GM21576 (cell line): ENCODE results near the gene ACP6.

Source experiments
- ATAC-seq: cut with Tn5 transposase; IDR thresholded peaks from one replicate; pipeline ENCODE4 v1.9.1; 2021; ENCODE audit warnings: mild to moderate bottlenecking, moderate library complexity; ENCODE audit not compliant: unreplicated experiment

The ACP6 gene

DNA sequence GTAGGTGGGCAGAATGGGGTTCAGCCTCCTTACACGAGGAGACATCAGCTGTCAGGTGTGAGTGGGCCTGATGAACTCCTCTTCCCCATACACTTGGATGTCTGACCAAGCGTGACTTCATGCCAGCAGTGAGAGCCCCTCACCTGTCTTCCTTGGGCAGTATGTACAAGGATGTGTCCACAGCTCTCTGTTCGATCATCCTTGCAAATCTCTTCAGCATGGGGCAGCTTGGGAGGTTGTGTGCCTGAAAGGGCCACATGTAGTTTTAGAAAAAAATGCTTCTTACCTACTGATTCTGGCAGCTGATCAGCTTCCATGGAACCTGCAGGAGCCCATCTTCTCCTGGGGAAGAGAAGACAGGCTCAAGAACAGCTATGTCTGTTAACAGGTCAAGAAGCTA, 18.0 kb downstream of the ACP6 start:
- ATAC-seq, result no peak

- no peak for ATAC-seq
Measured at GRCh38 chr1:147651466-147651865, 18.9 kb downstream of the ACP6 start.

GRCh38 chr1:147648933-147649332, 21.4 kb downstream of the ACP6 start:
- no peak for ATAC-seq

DNA sequence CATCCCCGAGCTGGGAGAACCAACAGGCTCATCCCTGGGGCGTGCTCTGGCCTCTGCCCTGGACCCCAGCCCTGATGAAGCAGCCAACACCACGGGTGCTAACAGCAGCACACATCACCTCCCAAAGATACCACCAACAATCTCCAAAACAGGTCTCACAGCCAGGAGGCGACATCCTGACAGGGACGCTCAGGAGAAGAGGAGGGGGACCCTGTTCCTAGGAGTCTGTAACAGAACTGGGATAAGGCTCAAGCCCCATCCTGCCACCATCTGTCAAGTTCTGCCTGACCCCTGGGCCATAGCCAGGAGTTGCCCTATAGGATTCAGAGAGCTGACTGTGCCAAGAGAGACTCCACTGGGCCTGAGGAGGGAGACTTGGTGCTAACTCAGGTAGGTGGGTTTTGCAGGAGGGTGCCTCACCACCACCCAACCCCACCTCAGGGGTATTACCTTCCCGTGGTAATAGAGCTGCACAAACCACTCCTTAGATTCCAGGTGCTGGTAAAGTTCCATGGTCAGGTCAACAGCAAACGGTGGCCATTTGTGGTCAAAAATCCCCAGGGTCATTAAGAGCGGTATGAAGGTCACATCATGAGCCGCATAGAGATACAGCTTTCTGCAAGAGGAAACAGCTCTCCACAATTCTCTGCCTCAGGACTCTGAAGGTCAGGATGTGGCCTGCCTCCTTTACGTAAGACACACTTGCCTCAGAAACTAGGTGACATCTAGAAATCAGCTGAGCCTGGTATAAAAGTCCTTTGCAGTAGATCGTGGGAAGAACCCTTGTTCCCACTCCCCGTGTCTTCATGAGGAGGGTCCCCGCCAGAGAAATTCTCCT, 22.3 kb downstream of the ACP6 start:
- no peak for ATAC-seq

- ATAC-seq, result no peak
Measured at GRCh38 chr1:147643974-147644373, 26.4 kb downstream of the ACP6 start.

DNA sequence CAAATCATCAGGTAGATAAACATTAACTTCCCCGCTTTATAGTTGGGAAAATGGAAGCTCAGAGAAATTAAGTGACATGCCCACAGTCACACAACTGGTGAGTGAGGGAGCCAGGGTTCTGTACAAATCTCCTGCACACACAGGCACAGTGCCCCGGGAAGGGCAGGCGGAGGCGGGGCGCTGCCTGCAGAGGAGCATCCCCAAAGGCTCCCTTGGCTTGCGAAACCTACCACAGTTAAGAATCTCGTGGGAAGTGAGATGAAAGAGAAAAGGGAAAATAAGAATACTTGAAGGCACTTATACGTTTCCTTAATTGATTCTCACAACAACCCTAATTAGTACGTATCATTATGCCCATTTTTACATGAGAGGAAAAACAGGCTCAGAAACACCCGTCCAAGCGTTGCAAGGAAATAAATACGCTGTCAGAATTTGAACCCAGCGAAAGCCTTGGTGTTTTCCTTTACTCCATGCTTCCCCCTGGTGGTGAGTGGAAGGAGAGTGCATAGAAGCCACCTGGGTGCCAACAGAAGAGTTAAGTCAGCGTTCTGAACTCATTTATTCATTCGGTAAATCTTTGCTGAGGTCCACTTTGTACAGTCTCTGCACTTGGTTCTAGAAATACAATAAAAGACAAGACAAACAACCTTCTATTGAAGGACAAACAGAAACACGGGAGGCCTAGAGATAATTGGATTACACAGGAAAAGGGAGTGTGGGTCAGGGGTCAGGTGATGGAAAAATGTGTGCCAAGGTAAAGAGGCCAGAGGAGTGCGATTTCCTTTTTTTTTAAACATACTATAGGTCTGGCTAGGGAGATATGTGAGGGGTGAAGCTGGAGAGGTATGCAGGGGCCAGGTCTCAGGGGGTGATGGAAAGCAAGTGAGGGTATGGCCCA, 28.4 kb downstream of the ACP6 start:
- no peak for ATAC-seq

GRCh38 chr1:147641291-147641690, 29.0 kb downstream of the ACP6 start:
- no peak for ATAC-seq

DNA sequence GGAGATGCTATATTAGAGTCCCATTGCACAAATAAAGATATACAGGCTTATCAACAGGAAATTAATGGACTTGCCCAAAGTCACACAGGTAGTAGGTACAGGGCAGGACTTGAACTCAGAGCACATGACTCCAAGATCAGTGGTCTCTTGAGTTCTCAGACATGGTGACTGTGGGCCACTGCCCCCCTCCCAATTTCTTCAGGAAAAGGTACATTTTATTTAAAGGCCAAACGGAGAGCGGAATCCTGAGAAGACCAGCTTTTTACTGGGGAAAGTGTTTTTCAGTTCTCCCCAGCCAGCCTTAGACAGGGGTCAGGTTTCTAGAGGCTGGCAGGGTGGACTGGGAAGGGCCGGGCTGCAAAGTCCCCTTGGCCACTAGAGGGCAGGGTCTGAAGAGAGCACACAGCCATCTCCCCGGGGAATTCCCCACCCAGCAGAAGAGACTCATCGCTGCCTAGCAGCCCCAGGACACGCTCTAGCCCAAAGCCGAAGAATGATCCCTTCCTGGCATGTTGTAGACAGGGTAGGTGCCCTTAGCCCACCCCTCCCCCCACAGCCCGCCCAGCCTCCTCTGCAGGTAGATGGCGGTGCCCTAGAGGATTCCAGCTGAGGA, 29.7 kb downstream of the ACP6 start:
- peak; percentile 93 for ATAC-seq

GRCh38 chr1:147636314-147636713, 34.0 kb downstream of the ACP6 start:
- ATAC-seq, result no peak

DNA sequence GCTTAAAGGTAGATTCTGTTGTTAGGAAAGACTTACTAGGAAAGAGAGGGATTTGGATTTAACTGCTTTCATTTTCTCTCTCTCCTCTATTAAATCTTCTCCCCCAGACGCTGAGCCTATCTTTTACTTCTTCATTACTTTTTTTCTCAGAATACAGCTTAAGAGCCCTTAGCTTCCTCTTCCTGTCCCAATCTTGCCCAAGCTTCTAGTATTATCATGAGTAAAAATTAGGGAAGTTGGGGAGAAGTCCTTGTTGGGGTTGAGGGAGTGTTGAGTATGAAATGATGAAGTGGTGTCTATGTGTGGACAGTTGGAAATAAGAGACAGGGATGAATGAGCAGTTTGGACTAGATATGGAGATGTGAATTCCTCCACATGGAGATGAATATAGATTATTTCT, 35.0 kb downstream of the ACP6 start:
- no peak for ATAC-seq

GRCh38 chr1:147634645-147635044, 35.7 kb downstream of the ACP6 start:
- no peak for ATAC-seq

- no peak for ATAC-seq
Measured at GRCh38 chr1:147633759-147634158, 36.6 kb downstream of the ACP6 start.

DNA sequence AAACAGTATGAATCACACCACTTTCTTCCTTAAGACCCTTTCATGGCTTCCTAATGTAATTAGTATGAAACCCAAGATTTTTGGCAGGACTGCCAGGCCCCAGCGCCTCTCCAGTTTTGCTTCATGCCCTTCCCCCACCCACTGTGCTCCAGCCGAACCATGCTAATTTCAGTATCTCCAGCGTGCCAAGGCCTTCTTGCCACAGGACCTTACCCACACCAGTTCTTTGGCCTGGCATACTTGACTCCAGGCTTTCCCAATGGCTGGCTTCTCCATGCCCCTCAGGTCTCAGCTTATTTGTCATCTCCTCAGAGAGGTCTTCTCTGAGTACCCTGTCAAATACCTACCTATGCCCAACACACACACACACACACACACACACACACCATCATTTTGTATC, 38.5 kb downstream of the ACP6 start:
- ATAC-seq, result no peak

DNA sequence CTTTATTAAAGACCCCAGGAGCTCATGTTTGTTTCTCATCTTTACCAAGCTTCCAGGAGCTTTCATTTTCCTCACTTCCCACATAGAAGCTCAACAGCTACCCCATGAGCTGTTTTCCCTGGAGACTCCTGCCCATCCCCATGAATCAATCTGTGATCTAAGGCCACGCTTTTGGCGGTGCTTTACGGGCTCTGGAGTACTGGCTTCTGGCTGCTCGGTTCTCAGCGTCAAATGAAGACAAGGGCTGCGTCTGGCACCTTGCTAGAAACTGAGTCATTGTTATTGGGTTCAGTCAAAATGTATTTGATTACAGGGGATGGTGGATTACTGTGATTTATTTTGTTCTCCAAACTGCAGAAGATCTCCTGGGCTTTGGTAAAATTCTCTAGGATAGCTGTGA, 39.9 kb downstream of the ACP6 start:
- ATAC-seq, result no peak

- no peak for ATAC-seq
Measured at GRCh38 chr1:147630022-147630421, 40.3 kb downstream of the ACP6 start.

DNA sequence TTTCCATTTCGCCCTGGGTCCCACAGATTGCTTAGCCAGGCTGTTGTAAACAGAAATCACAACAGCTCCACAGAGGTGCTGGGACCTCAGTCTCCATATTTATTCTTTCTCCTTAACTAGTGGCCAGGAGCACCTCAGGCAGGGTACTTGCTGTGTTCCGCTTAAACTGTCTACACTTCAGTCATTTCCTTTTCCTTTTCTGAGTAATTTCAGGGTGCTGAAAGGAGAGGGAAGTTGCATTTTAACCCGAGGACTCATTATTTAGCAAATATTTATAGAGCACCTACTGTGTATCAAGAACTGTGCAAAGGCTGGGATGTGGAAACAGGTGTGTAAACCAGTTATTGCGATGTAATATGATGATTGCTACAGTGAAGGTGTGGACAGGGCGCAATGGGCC, 41.9 kb downstream of the ACP6 start:
- ATAC-seq, result no peak

- ATAC-seq, result no peak
Measured at GRCh38 chr1:147627435-147628110, 42.8 kb downstream of the ACP6 start.

DNA sequence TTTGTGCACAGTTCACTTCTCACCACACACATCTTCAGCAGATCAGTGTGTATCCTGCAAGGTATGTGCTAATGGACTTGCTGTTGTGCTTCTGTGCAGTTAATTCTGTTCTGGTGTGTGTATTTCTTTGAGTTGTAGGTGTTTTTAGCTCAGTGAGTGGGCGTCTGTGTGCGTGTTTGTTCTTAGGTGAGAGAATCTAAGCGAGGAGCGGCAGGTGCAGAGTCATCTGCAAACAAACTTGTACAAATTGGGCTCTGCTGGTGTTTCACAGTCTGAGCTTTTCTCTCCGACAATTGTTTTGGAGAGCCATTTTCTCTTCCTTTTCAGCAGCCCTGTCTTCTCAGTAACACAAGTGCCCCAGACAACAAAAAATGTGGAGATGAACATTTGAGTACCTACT, 43.6 kb downstream of the ACP6 start:
- no peak for ATAC-seq

DNA sequence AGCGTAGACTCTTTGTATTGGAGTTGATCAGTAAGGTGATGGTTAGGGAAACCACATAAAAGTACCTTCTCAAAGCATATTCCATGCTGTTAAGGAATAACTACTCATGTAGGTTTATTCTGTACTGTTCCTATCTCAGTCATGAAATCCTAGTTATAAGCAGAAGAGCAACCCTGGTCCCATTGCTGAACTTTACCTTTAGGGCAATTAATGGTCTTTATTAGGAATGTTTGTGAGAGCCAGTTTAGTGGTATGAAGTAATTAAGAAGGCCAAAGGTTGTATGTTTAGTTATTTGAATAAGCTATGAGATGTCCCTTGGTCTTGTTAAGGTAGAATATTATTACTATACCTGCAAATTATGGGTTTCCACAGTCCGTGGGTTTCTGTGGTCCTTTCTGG, 44.0 kb downstream of the ACP6 start:
- no peak for ATAC-seq

DNA sequence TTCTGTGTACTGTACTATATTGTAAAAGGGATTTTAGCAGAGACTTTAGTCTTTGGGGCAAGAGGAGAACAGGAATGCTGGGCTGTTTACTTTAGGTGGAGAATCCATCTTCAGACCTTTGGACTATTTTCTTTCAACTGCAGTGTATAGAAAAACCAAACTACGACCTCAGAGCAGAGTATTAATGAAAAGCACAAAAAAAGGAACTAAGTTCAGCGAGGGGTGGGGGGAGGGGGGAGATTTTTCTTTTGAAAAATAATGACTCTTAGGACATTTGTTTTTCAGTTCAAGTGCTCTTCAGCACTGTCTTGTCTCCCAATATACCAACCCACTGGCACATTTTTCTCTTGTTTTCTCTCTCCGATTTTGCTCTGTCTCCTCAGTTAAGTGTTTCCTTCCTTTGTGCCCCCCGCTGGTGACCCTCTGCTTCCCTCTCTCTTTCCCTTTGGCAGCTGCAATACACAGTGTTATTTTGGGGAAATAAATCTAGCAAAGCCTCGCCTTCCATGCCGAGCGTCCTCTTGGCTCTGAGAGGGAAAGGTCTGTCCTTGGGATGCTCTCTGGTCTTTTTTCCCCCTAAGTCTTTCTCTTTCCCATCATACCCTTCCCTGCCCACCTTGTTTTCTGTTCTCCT, 44.8 kb downstream of the ACP6 start:
- no peak for ATAC-seq

DNA sequence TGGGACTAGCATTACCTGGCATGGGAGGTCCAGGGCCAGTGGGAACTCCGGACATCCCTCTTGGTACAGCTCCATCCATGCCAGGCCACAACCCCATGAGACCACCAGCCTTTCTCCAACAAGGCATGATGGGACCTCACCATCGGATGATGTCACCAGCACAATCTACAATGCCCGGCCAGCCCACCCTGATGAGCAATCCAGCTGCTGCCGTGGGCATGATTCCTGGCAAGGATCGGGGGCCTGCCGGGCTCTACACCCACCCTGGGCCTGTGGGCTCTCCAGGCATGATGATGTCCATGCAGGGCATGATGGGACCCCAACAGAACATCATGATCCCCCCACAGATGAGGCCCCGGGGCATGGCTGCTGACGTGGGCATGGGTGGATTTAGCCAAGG, 45.8 kb downstream of the ACP6 start:
- no peak for ATAC-seq
